GM12801 (cell line): ENCODE data around the gene RUVBL2.

Experiments used
- TF ChIP-seq, protein P1 (sequence below): IDR thresholded peaks from one replicate; pipeline ENCODE4 v1.5.1; 2011; ENCODE audit warnings: control low read depth; ENCODE audit not compliant: insufficient read length; ENCODE audit errors: extremely low read depth

Gene RUVBL2

DNA sequence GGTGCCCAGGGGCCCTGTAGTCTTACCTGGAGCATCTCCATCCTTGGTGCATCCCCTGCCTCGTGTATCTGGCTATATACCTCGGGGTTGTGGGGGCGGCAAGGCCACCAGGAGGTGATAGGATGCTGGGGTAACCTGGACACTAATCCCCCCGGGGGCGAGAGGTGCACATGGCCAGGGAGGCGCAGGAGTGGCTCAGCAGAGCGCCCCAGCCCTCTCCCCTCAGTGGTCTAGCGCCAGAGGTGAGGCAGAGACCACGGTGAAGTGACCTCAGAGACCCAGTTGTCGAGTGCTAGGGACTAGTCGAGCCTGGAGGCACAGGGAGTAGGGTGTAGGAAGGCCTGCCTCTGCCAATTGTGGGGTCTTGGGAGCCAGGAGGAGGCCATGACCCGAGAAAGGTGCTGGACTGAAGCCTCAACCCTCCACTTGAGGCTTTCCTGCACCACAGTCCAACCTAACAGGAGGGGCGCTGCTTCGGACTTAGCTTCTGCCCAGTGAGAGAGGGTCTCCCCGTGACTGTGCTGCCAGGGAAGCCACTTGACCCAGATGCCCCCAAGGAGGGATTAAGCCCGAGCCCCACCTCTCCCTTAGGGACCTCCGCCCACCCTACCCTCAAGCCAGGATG lies 23.5 kb downstream of the RUVBL2 start, which contains the start of gene LHB:
LHB (minus strand) TSS at position 51 of the 625 bp plus-strand sequence; CDS start at position 41, 10 bp downstream.
- TF ChIP-seq, protein P1, sequence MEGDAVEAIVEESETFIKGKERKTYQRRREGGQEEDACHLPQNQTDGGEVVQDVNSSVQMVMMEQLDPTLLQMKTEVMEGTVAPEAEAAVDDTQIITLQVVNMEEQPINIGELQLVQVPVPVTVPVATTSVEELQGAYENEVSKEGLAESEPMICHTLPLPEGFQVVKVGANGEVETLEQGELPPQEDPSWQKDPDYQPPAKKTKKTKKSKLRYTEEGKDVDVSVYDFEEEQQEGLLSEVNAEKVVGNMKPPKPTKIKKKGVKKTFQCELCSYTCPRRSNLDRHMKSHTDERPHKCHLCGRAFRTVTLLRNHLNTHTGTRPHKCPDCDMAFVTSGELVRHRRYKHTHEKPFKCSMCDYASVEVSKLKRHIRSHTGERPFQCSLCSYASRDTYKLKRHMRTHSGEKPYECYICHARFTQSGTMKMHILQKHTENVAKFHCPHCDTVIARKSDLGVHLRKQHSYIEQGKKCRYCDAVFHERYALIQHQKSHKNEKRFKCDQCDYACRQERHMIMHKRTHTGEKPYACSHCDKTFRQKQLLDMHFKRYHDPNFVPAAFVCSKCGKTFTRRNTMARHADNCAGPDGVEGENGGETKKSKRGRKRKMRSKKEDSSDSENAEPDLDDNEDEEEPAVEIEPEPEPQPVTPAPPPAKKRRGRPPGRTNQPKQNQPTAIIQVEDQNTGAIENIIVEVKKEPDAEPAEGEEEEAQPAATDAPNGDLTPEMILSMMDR = no peak

DNA sequence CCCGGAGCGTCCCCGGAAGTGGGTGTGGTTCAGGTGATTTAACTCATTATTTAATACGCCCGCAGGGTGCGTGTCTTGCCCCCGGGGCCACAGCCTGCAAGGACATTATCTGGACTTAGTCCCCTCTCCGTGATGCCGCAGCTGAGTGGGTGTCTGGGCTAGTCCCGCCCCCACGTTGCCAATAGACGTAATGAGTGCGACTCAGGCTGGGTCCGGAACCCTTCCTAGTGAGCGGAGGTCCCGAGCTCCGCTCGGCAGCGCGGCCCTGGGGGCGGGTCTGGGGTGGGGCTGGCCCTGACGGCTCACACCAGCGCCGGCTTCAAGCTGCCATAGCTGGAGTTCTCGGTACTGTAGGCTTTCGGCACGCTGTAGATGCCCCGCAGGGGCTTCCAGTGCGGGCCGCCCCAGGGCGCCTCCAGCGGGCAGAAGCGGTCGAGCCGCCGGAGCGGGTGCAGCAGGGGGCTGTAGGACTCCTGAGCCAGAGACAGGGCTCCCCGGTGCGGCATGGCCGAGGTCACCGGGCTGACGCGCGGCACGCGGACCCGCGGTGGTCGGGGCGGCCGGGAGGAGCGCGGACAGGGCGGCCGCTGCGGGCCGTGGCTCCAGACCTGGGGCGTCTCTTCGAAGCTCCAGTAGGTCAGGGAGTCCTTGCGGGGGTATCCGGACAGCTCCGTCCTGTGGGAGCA lies 24.1 kb downstream of the RUVBL2 start:
- TF ChIP-seq, protein P1 = no peak

DNA sequence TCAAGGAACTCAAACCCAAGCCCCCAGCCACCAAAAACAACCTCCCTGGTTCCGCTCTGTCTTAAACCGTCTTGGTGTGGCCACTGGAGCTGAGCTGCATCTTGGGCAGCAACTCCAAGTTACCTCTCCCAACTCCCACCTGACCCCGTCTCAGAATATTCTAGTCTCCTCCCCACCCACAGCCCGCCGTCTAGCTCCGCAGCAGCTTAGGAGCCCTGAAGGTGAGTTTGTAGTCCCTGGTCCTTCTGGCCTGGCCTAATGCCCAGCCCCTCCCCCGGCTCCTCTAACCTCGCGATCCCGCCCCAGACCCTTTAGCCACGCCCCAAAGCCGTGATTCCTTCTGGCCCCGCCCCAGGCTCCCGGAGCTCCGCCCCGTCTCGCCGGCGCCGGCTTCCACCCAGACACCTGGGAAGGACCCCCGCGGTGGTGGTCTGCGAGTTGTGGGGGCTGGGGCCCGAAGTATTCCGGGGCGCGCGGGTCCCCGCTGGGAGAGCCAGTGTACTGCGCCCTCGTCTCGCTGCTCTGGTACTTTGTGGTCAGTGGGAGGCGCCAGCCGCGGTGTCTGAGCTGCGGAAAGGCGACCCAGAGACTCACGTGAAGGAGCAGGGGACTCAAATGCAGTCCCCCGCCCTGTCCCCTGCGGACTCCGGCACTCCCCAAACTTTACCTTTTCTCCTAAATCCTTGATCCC lies 25.7 kb downstream of the RUVBL2 start:
- TF ChIP-seq, protein P1 = no peak

DNA sequence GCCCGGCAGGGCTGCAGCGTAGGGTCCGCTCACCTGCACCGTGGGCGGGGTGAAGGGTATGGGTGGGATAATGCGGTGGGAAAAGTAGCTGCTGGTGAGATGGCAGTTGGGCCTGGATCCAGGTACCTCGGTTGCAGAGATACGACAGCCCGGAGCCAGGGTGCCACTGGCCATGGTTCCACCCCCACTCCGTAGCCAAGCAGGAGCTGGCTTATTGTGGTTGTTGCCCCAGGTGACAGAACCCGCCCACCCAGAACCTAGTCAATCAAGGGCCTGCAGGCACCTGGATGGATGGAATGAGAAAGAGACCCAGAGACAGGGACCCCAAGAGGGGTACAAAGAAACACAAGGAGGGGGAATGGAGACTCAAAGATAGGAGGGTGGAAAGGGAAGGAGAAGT lies 26.7 kb downstream of the RUVBL2 start:
- TF ChIP-seq, protein P1 = no peak

DNA sequence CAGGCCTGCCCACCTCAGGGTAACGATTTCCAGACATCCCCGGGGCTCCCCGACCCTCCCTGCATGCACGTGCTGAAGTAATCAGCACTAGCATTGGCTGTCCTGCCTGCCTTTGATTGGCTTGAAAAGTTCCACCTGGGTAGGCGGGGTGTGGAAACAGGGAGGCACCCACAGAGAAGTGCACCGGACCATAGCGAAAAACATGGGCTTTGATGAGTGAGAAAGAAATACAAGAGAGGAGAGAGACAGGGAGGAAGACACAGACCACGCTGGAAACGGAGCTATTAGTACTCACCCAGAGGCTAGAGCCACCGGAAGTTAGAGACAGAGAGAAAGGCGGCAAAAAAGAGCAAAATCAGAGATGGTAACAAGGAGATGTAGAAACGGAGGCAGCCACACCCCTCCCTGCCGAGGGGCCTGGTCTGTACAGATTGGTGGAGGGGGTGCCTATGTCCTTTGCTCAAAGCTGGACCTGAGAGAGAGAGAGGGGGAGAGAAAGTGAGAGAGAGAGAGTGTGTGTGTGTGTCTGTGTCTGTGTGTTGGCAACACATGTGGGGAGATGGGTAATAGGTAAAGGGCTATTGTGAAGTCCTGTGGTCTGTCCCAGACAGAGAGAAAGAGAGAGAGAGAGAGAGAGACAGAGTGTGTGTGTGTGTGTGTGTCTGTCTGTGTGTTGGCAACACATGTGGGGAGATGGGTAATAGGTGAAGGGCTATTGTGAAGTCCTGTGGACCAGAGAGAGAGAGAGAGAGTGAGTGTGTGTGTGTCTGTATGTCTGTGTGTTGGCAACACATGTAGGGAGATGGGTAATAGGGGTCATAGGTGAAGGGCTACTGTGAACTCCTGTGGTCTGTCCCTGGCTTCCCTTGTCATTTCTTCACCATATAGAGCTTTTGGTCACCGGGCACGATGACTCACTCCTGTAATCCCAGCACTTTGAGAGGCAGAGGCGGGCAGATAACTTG lies 27.5 kb downstream of the RUVBL2 start:
- TF ChIP-seq, protein P1 = no peak

DNA sequence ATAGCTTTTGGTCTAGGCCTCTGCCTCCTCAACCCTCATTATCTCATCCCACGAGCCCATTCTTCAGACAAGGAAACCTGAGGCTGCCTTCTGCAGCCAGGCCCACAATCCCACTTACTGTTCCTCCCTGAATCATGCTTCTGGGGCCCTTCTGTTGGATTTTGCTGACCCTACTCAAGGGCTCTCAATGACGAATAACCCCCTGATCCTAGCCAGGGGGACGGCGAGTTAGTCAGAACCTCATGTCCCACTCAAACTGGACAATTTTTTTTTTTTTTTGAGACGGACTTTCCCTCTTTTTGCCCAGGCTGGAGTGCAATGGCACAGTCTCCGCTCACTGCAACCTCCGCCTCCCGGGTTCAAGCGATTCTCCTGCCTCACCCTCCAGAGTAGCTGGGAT lies 28.4 kb downstream of the RUVBL2 start:
- TF ChIP-seq, protein P1 = no peak
